AG04450 (cell line): ENCODE data around the gene TLE4. TPM values are rescaled to one million over a fixed set of nuclear protein-coding genes. Genes with fewer than 3 reads are reported as not detected.

ENCODE experiments used
- CTCF ChIA-PET: fragments of 300-600, 350-600 bp; formaldehyde crosslinking; extraction: SDS; loops from one replicate; lab custom pipeline; 2022; ENCODE audit warnings: antibody characterized with exemption, inconsistent platforms; lab: Charles Lee
- POLR2A ChIA-PET: fragments of 350-600 bp; formaldehyde crosslinking; extraction: SDS; loops from one replicate; lab custom pipeline; 2021; ENCODE audit warnings: antibody characterized with exemption, inconsistent platforms; lab: Yijun Ruan, JAX
- DNase-seq: peaks from one replicate; pipeline ENCODE4 v3.0.0-alpha.2; 2011; ENCODE audit warnings: low read depth, low spot score
- H3K27ac ChIP-seq: one replicate; pipeline ENCODE4 v1.5.1; 2012; ENCODE audit warnings: low read depth, low read length, control low read depth
- H3K27me3 ChIP-seq: one replicate; pipeline ENCODE4 v1.6.0; 2012; ENCODE audit warnings: low read length; ENCODE audit not compliant: control insufficient read depth, insufficient read depth
- H3K4me3 ChIP-seq: 2 replicates; pipeline ENCODE4 v1.5.1; 2011; ENCODE audit warnings: mild to moderate bottlenecking, low read depth, low read length, control low read depth
- H3K9me3 ChIP-seq: 2 replicates; pipeline ENCODE4 v1.5.1; 2012; ENCODE audit warnings: low read length; ENCODE audit not compliant: control insufficient read depth, insufficient read depth
- CTCF ChIP-seq: IDR thresholded peaks from 2 replicates; pipeline ENCODE4 v1.5.1; 2011; ENCODE audit warnings: low read depth, low read length, control low read depth, inconsistent platforms
- polyA plus RNA-seq: library from polyadenylated mRNA; depleted of rRNA; stranded (reverse); fragments of >200 nt; gene quantifications from 2 replicates; pipeline ENCODE4 v1.2.3, GENCODE V29; 2011

TLE4 gene
- polyA plus RNA-seq, 1 experiment: 53.4 TPM

- H3K4me3 ChIP-seq: no peak overlapping the region
- no peak overlapping the region for H3K27ac ChIP-seq
- no peak for DNase-seq
- H3K27me3 ChIP-seq: no peaks in the 10 kb centered on the region
- H3K9me3 ChIP-seq: no peaks in the 10 kb centered on the region
- POLR2A ChIA-PET: no interaction called here
- CTCF ChIA-PET: no interaction called here
- TF ChIP-seq CTCF: no peak
Measured at GRCh38 chr9:79668956-79669355, 97.2 kb downstream of the TLE4 start.

- no peak for DNase-seq
- no peak overlapping the region for H3K27ac ChIP-seq
- no peak for TF ChIP-seq CTCF
- ChIA-PET POLR2A (no interaction called here), CTCF (interaction anchor here (1.2 kb wide), 1 partner anchor 17 kb away, joined by 3 read pairs; no protein-coding TSS in a partner anchor)
- H3K4me3 ChIP-seq: no peak overlapping the region
- no peaks in the 10 kb centered on the region for H3K27me3 ChIP-seq
- H3K9me3 ChIP-seq: no peaks in the 10 kb centered on the region
Measured at GRCh38 chr9:79670269-79670961, 98.7 kb downstream of the TLE4 start.

GRCh38 chr9:79671558-79671957 is 99.8 kb downstream of the TLE4 start:
- no peak overlapping the region for H3K27ac ChIP-seq
- TF ChIP-seq CTCF: no peak
- no peaks in the 10 kb centered on the region for H3K9me3 ChIP-seq
- ChIA-PET POLR2A (no interaction called here), CTCF (no interaction called here)
- no peak overlapping the region for H3K4me3 ChIP-seq
- no peak for DNase-seq
- H3K27me3 ChIP-seq: no peaks in the 10 kb centered on the region

GRCh38 chr9:79672236-79672635 is 100.5 kb downstream of the TLE4 start:
- DNase-seq: no peak
- Histone ChIP-seq H3K27me3 (no peaks in the 10 kb centered on the region), H3K27ac (no peak overlapping the region), H3K9me3 (no peaks in the 10 kb centered on the region), H3K4me3 (no peak overlapping the region)
- POLR2A ChIA-PET: interaction anchor here (0.6 kb wide), 1 partner anchor 48 kb away, joined by 5 read pairs; no protein-coding TSS in a partner anchor
- CTCF ChIA-PET: no interaction called here
- no peak for TF ChIP-seq CTCF

GRCh38 chr9:79672891-79673290 is 101.1 kb downstream of the TLE4 start:
- no peak for TF ChIP-seq CTCF
- no peak overlapping the region for H3K27ac ChIP-seq
- CTCF ChIA-PET: no interaction called here
- POLR2A ChIA-PET: no interaction called here
- no peak for DNase-seq
- no peaks in the 10 kb centered on the region for H3K9me3 ChIP-seq
- no peak overlapping the region for H3K4me3 ChIP-seq
- H3K27me3 ChIP-seq: no peaks in the 10 kb centered on the region
